AG04449 (cell line): Measurements from ENCODE around the gene CLNS1A.

ENCODE experiments used
- CTCF ChIA-PET: fragments of 350-600 bp; formaldehyde crosslinking; extraction: SDS; loops from one replicate; lab custom pipeline; 2021; ENCODE audit warnings: antibody characterized with exemption; lab: Yijun Ruan, JAX
- POLR2A ChIA-PET: fragments of 400-600, 350-600 bp; formaldehyde crosslinking; extraction: SDS; loops from one replicate; lab custom pipeline; 2020; ENCODE audit warnings: antibody characterized with exemption, inconsistent platforms; lab: Yijun Ruan, JAX
- DNase-seq: peaks from one replicate; pipeline ENCODE4 v3.0.0-alpha.2; 2010; ENCODE audit warnings: low read depth, low spot score
- H3K4me3 ChIP-seq: 2 replicates; pipeline ENCODE4 v1.5.1; 2011; ENCODE audit warnings: low read depth, mild to moderate bottlenecking, control low read depth, low read length
- TF ChIP-seq, protein P1 (sequence below): IDR thresholded peaks from one replicate; pipeline ENCODE4 v1.5.1; 2011; ENCODE audit warnings: mild to moderate bottlenecking, moderate library complexity, low read length, control low read depth, inconsistent platforms; ENCODE audit not compliant: insufficient read depth; ENCODE audit errors: missing control alignments

CLNS1A gene

DNA sequence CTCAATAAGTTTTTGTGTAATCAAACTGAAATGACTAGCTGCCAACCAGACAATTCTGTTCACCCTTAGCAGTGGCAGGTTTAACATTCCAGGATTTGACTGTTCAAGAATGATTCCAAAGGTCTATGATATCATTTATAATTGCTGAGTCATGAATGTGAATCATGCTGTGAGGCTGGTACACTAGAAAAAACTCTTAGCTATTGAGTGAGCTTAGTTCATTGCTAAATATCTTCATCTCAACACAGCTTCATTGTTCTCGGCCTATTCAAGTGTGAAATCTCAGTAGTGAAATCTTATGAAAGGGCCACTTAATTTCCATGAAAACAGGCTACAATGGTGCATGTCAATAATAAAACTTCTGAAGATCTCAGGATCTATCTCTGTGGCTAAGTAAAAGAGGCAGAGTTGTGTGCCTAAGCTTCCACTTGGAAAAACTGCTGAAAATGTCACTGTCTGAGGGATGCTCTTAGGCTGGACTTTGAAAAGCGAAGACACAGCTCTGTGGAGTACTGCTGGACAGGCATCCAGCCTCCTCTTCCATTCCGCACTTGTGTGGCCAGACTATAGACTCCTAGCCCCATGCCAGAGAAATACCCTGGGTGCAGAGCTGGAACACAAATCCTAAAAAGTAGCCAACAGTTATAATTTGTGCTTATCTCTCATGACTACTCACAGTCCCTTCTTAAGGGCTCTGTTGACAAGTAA, 35.1 kb downstream of the CLNS1A start:
- peak; percentile 59 for DNase-seq
- TF ChIP-seq, protein P1, sequence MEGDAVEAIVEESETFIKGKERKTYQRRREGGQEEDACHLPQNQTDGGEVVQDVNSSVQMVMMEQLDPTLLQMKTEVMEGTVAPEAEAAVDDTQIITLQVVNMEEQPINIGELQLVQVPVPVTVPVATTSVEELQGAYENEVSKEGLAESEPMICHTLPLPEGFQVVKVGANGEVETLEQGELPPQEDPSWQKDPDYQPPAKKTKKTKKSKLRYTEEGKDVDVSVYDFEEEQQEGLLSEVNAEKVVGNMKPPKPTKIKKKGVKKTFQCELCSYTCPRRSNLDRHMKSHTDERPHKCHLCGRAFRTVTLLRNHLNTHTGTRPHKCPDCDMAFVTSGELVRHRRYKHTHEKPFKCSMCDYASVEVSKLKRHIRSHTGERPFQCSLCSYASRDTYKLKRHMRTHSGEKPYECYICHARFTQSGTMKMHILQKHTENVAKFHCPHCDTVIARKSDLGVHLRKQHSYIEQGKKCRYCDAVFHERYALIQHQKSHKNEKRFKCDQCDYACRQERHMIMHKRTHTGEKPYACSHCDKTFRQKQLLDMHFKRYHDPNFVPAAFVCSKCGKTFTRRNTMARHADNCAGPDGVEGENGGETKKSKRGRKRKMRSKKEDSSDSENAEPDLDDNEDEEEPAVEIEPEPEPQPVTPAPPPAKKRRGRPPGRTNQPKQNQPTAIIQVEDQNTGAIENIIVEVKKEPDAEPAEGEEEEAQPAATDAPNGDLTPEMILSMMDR = no peak
- CTCF ChIA-PET = interaction anchor here (1.0 to 3.9 kb wide), 8 partner anchors 10 to 557 kb away, joined by 3 to 26 read pairs (median 4); partner anchors contain the start of gene MYO7A
- no peak overlapping the region for H3K4me3 ChIP-seq
- POLR2A ChIA-PET = interaction anchor here (0.5 to 1.2 kb wide), 7 partner anchors 12 to 1368 kb away, joined by 3 to 7 read pairs (median 3); partner anchors contain the start of genes AQP11 and CLNS1A

DNA sequence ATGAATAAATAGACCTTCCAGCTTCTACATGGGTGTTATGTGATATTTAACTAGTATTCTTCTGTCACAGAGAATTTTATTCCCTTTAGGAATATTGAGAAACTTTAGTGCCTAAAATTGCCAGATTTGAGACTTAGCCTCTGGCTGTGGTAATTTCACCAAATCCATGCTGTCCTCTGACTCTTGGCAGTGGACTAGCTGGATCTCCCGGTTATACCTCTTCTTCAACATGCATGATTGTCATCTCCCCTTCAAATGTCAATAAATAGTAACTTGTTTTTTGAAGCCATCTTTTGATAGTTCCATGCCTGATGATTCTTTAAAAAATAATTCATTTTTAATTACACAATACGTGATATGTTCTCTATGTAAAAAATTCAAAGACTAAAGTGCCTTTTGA, 39.4 kb downstream of the CLNS1A start:
- no peak overlapping the region for H3K4me3 ChIP-seq
- CTCF ChIA-PET = interaction anchor here (0.8 to 2.2 kb wide), 3 partner anchors 21 to 471 kb away, joined by 3 to 6 read pairs (median 6); no protein-coding TSS in a partner anchor
- DNase-seq = no peak
- POLR2A ChIA-PET = interaction anchor here (1.0 kb wide), 1 partner anchor 311 kb away, joined by 3 read pairs; no protein-coding TSS in a partner anchor
- TF ChIP-seq, protein P1 = no peak

DNA sequence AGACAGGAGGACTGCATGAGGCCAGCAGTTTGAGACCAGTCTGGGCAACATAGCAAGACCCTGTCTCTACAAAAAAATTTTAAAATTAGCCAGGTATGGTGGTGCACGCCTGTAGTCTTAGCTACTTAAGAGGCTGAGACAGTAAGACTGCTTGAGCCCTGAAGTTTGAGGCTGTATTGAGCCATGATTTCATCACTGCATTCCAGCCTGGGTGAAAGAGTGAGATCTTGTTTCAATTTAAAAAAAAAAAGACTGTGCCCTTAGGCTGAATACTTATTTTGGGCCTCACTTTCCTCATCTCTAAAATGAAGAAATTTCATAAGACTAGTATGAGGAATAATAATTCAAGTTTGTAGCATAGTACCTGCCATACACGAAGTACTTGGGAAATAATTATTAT, 41.0 kb downstream of the CLNS1A start:
- no peak overlapping the region for H3K4me3 ChIP-seq
- TF ChIP-seq, protein P1 = no peak
- ChIA-PET CTCF (interaction anchor here (1.4 kb wide), 1 partner anchor 48 kb away, joined by 3 read pairs; no protein-coding TSS in a partner anchor), POLR2A (no interaction called here)
- DNase-seq = peak; percentile 46

DNA sequence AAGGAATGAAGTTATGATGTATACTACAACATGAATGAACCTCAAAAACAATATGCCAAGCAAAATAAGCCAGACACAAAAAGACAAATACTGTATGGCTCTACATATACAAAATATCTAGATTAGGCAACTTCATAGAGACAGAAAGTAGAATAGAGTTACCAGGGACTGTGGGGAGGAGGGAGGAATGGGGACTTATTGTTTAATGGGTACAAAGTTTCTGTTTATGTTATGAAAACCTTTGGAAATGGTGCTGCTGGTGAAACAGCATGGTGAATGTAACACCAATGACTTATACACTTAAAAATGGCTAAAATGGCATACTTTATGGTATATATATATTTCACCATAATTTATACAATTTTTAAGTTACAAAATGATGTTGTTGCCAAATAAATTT, 43.7 kb downstream of the CLNS1A start:
- TF ChIP-seq, protein P1 = no peak
- ChIA-PET POLR2A (no interaction called here), CTCF (interaction anchor here (2.1 kb wide), 1 partner anchor 8 kb away, joined by 7 read pairs; no protein-coding TSS in a partner anchor)
- no peak for DNase-seq
- H3K4me3 ChIP-seq = no peak overlapping the region

DNA sequence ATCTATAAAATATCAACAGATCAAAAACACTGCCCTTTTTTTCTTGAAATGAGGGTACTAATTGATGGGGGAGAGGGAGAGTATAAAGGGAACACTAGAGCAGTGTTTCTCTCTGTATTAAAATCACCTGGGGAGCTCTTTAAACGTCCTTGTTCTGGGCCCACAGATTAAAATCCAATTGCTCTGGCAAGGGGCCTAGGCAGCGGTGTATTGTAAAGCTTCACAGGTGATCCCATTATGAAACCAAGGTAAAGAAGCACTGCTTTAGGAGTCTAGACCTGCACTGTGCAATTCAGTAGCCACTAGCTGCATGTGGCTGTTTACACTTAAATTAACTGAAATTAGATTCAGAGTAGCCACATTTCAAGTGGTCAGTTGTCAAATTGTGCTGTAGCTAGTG, 44.9 kb downstream of the CLNS1A start:
- H3K4me3 ChIP-seq = no peak overlapping the region
- DNase-seq = no peak
- CTCF ChIA-PET = interaction anchor here (1.4 to 2.1 kb wide), 2 partner anchors 9 to 27 kb away, joined by 5 to 7 read pairs; no protein-coding TSS in a partner anchor
- POLR2A ChIA-PET = no interaction called here
- TF ChIP-seq, protein P1 = no peak

DNA sequence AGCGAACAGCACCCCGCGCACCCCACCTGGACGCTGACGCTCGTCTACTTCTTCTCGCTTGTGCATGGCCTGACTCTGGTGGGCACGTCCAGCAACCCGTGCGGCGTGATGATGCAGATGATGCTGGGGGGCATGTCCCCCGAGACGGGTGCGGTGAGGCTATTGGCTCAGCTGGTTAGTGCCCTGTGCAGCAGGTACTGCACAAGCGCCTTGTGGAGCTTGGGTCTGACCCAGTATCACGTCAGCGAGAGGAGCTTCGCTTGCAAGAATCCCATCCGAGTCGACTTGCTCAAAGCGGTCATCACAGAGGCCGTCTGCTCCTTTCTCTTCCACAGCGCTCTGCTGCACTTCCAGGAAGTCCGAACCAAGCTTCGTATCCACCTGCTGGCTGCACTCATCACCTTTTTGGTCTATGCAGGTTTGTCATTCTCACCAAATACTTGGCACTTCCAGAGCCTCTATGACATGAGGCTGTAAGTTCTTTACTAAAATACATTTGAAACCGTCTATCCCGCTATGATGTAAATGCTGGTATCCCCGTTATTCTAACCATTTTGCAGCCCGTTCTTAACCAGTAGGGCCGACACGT, 47.3 kb downstream of the CLNS1A start:
- TF ChIP-seq, protein P1 = no peak
- CTCF ChIA-PET = interaction anchor here (1.1 kb wide), 1 partner anchor 29 kb away, joined by 3 read pairs; no protein-coding TSS in a partner anchor

More for the DNA sequence above, 47.3 kb downstream of the CLNS1A start:
- H3K4me3 ChIP-seq = peak overlapping the region; percentile 69
- DNase-seq = no peak
- POLR2A ChIA-PET = interaction anchor here (1.0 to 1.2 kb wide), 2 partner anchors 12 to 37 kb away, joined by 3 to 4 read pairs; no protein-coding TSS in a partner anchor
